ENCODE data around the gene GUCY1B1. TPM values are rescaled to one million over a fixed set of nuclear protein-coding genes. Genes with fewer than 3 reads are reported as not detected.

The GUCY1B1 gene
- total RNA-seq, 1 experiment from 2014 or later: not detected

GRCh38 chr4:155722336-155722735 lies 36.5 kb upstream of the GUCY1B1 start:
- CTCF ChIA-PET: no interaction called here
- no peak overlapping the region for H2AFZ ChIP-seq (ENCODE audit: low read depth, low read length, poor library complexity, severe bottlenecking)
- H3K27ac ChIP-seq (ENCODE audit: low read depth, low read length): no peak overlapping the region
- intact Hi-C loops (cut with micrococcal nuclease): no loop called here
- H3K4me1 ChIP-seq (ENCODE audit: control insufficient read depth in 1 of 2, insufficient read depth in 2 of 2, low read length in 2 of 2): no peaks in the 10 kb centered on the region
- no peak for DNase-seq (ENCODE audit: low read depth, low spot score)
- H3K27me3 ChIP-seq (ENCODE audit: insufficient read depth, low read length): no peaks in the 10 kb centered on the region
- H3K4me3 ChIP-seq (replicated peaks in 1 of 2; ENCODE audit: low read depth in 1 of 2, low read length in 2 of 2): no peak overlapping the region
- H3K9me3 ChIP-seq (ENCODE audit: control insufficient read depth in 1 of 2, insufficient read depth in 1 of 2, low read depth in 1 of 2, low read length in 2 of 2): no peaks in the 10 kb centered on the region
- H3K9ac ChIP-seq (ENCODE audit: low read length): no peak overlapping the region
- H3K9me2 ChIP-seq (ENCODE audit: insufficient read depth): no peaks in the 10 kb centered on the region
- no peak overlapping the region for H3K4me2 ChIP-seq (ENCODE audit: low read length)
- ATAC-seq: no peak
- RAD21 ChIA-PET (ENCODE audit: low non-redundant PET in 1 of 2, low total read pairs in 2 of 2, uncharacterized antibody in 2 of 2, unreplicated experiment in 2 of 2): no interaction called here
- TF ChIP-seq SIN3A (IDR thresholded peaks at IDR 0.05; ENCODE audit: low read depth) (no peak), EGR1 (IDR thresholded peaks at IDR 0.05; ENCODE audit: low read depth) (no peak), FOSL1 (IDR thresholded peaks at IDR 0.05; ENCODE audit: low read depth) (no peak), EZH2 (IDR thresholded peaks at IDR 0.05) (no peak), JUND (IDR thresholded peaks at IDR 0.05) (no peak), YY1 (IDR thresholded peaks at IDR 0.05; ENCODE audit: extremely low read depth, insufficient replicate concordance, low read depth, low read length) (no peak), POLR2AphosphoS5 (IDR thresholded peaks at IDR 0.05; ENCODE audit: low read depth, low read length) (no peak), CBX3 (IDR thresholded peaks at IDR 0.05; ENCODE audit: low read depth) (no peak), RAD21 (IDR thresholded peaks at IDR 0.05; ENCODE audit: low read depth) (no peak), ZNF274 (IDR thresholded peaks at IDR 0.05; ENCODE audit: low read depth, low read length) (no peak), ELF1 (IDR thresholded peaks at IDR 0.05; ENCODE audit: borderline replicate concordance, low read depth) (no peak), ZBTB33 (IDR thresholded peaks at IDR 0.05; ENCODE audit: extremely low read depth, insufficient replicate concordance, low read length) (no peak), SP1 (IDR thresholded peaks at IDR 0.05; ENCODE audit: low read depth) (no peak), MAX (IDR thresholded peaks at IDR 0.05) (no peak), TCF7L2 (IDR thresholded peaks at IDR 0.05; ENCODE audit: borderline replicate concordance, extremely low read depth, insufficient read depth, insufficient read length) (no peak), ATF3 (IDR thresholded peaks at IDR 0.05) (no peak)
- TF ChIP-seq, protein P1, sequence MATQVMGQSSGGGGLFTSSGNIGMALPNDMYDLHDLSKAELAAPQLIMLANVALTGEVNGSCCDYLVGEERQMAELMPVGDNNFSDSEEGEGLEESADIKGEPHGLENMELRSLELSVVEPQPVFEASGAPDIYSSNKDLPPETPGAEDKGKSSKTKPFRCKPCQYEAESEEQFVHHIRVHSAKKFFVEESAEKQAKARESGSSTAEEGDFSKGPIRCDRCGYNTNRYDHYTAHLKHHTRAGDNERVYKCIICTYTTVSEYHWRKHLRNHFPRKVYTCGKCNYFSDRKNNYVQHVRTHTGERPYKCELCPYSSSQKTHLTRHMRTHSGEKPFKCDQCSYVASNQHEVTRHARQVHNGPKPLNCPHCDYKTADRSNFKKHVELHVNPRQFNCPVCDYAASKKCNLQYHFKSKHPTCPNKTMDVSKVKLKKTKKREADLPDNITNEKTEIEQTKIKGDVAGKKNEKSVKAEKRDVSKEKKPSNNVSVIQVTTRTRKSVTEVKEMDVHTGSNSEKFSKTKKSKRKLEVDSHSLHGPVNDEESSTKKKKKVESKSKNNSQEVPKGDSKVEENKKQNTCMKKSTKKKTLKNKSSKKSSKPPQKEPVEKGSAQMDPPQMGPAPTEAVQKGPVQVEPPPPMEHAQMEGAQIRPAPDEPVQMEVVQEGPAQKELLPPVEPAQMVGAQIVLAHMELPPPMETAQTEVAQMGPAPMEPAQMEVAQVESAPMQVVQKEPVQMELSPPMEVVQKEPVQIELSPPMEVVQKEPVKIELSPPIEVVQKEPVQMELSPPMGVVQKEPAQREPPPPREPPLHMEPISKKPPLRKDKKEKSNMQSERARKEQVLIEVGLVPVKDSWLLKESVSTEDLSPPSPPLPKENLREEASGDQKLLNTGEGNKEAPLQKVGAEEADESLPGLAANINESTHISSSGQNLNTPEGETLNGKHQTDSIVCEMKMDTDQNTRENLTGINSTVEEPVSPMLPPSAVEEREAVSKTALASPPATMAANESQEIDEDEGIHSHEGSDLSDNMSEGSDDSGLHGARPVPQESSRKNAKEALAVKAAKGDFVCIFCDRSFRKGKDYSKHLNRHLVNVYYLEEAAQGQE (IDR thresholded peaks at IDR 0.05; ENCODE audit: low read depth): no peak
- TF ChIP-seq, protein P2, sequence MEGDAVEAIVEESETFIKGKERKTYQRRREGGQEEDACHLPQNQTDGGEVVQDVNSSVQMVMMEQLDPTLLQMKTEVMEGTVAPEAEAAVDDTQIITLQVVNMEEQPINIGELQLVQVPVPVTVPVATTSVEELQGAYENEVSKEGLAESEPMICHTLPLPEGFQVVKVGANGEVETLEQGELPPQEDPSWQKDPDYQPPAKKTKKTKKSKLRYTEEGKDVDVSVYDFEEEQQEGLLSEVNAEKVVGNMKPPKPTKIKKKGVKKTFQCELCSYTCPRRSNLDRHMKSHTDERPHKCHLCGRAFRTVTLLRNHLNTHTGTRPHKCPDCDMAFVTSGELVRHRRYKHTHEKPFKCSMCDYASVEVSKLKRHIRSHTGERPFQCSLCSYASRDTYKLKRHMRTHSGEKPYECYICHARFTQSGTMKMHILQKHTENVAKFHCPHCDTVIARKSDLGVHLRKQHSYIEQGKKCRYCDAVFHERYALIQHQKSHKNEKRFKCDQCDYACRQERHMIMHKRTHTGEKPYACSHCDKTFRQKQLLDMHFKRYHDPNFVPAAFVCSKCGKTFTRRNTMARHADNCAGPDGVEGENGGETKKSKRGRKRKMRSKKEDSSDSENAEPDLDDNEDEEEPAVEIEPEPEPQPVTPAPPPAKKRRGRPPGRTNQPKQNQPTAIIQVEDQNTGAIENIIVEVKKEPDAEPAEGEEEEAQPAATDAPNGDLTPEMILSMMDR (IDR thresholded peaks at IDR 0.05 in 2 of 3, conservative IDR thresholded peaks at IDR 0.05 in 1 of 3; ENCODE audit: borderline replicate concordance in 1 of 3, insufficient read depth in 1 of 3, low read depth in 2 of 3, low read length in 2 of 3): no peak
- H4K20me1 ChIP-seq (ENCODE audit: insufficient read depth): no peaks in the 10 kb centered on the region
- H3K79me2 ChIP-seq (ENCODE audit: insufficient read depth, low read length): no peaks in the 10 kb centered on the region
- POLR2A ChIA-PET: no interaction called here
- no peaks in the 10 kb centered on the region for H3K36me3 ChIP-seq (ENCODE audit: control insufficient read depth in 1 of 2, insufficient read depth in 2 of 2, low read length in 2 of 2)
- BruUV-seq (replicated peaks): no TSS peak

All from HCT116 (cell line).